Anterior cingulate cortex (tissue), 58 donors: Measurements from ENCODE around the gene CUL4A.
"Not testable (repeated sequence)": the region's sequence is repeated elsewhere in the genome, so short reads cannot be mapped to it uniquely, and the experiment has no call there.

ENCODE experiments used
- DNase-seq, 58 donors: peaks; one replicate each; lab custom pipeline; 2025; lab: John Stamatoyannopoulos, UW

The CUL4A gene

DNA sequence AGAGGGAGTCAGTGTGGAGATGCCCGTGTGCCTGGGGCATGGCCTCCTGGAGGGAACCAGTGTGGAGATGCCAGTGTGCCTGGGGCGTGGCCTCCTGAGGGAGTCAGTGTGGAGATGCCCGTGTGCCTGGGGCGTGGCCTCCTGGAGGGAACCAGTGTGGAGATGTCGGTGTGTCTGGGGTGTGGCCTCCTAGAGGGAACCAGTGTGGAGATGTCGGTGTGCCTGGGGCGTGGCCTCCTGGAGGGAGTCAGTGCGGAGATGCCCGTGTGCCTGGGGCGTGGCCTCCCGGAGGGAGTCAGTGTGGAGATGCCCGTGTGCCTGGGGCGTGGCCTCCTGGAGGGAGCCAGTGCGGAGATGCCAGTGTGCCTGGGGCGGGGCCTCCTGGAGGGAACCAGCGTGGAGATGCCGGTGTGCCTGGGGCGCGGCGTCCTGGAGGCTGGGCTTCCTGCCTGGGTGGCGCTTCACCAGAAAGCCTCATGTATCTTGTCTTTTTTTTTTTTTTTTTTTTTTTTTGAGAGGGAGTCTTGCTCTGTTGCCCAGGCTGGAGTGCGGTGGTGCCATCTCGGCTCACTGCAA, 105.6 kb downstream of the CUL4A start:
- not testable (repeated sequence) for DNase-seq

DNA sequence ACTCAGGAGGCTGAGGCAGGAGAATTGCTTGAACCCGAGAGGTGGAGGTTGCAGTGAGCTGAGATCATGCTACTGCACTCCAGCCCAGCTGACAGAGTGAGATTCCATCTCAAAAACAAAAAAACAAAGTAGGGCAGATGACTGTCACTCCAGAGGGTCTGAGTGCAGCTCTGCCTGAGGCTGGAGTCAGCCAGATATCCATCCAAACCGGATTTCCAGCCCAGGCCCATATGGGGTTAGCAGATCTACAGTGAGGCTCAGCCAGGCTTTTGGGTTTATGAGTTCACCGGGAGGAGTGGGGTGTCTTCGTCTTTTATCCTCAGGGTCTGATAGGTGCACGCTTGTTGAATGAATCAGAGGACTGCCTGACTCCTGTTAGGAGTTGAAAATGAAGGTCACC, 106.6 kb downstream of the CUL4A start:
- no peak for DNase-seq
